GM12892 (cell line): ENCODE results near the gene BACE2.

ENCODE experiments used
- POLR2A ChIP-seq: IDR thresholded peaks from 2 replicates; pipeline ENCODE4 v1.6.1; 2011; ENCODE audit warnings: low read depth, low read length, control low read depth
- POLR2AphosphoS5 ChIP-seq: IDR thresholded peaks from 2 replicates; pipeline ENCODE4 v1.6.1; 2011; ENCODE audit warnings: low read depth, low read length, control low read depth

DNA sequence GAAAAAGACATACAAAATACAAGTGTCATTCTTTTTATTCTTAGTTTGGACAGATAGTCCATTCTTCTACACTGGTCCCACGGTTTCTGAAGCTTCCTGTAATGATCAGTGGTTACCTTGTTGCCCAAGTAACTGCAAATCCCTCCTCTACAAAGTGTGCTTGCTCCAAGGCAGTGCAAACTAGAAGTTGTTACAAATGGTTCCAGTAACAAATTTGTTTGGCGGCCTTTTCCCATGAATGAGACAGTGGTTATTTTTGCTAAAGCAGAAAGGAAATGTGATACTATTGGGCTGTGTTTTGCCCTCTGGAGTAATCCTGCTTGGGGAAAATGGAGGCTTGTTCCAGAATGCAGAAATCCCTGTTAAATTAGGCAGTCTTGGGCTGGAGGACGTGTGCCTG, 8.9 kb downstream of the BACE2 start:
- no peak for TF ChIP-seq POLR2AphosphoS5
- no peak for TF ChIP-seq POLR2A
